B cell (primary cell): ENCODE measurements around the gene ZMIZ1. TPM values are rescaled to one million over a fixed set of nuclear protein-coding genes. Genes with fewer than 3 reads are reported as not detected.

Source experiments
- ATAC-seq: fragments of 200-7000 bp; cut with Tn5 transposase; one replicate; pipeline ENCODE4 v1.10.0; 2021; ENCODE audit warnings: low read depth, mild to moderate bottlenecking, moderate number of reproducible peaks, moderate library complexity
- CTCF ChIA-PET: fragments of 350-600 bp; sonication (Branson Sonifier 250); formaldehyde crosslinking; loops from one replicate; lab custom pipeline; 2021; ENCODE audit warnings: antibody characterized with exemption, inconsistent platforms; lab: Charles Lee
- POLR2A ChIA-PET: fragments of 350-600 bp; sonication (Branson Sonifier 250); formaldehyde crosslinking; loops from one replicate; lab custom pipeline; 2021; ENCODE audit warnings: antibody characterized with exemption; lab: Charles Lee
- DNase-seq: peaks from one replicate; pipeline ENCODE4 v3.0.0; 2013
- H2AFZ ChIP-seq: 2 replicates; pipeline ENCODE4 v1.6.1; 2012; ENCODE audit warnings: mild to moderate bottlenecking, low read depth, low read length; ENCODE audit not compliant: insufficient read depth, poor library complexity, severe bottlenecking
- H3K27ac ChIP-seq, 2 donors: 1 replicate in 1 of 2; 2 replicates in 1 of 2; pipeline ENCODE4 v1.5.1; 2012 to 2013; ENCODE audit warnings: low read length in 2 of 2, mild to moderate bottlenecking in 2 of 2, moderate library complexity in 1 of 2
- H3K27me3 ChIP-seq, 4 experiments: fragments of 200-600 bp in 1 of 4; sonication (generic) in 1 of 4; replicated peaks in 1 of 4; 1 replicate in 2 of 4; 2 replicates in 2 of 4; pipeline versions ENCODE4 v1.6.1 to v1.7.0; 2013 to 2016; ENCODE audit warnings: low read length in 3 of 4, mild to moderate bottlenecking in 2 of 4, mixed read lengths in 1 of 4, moderate library complexity in 1 of 4; ENCODE audit not compliant: insufficient read depth in 4 of 4, control insufficient read depth in 3 of 4; ENCODE audit errors: control extremely low read depth in 1 of 4
- H3K36me3 ChIP-seq, 2 experiments: replicated peaks in 1 of 2; 1 replicate in 1 of 2; 2 replicates in 1 of 2; pipeline versions ENCODE4 v1.6.1 to v1.7.1; 2013; ENCODE audit warnings: low read length in 1 of 2; ENCODE audit not compliant: insufficient read depth in 2 of 2, control insufficient read depth in 1 of 2; ENCODE audit errors: control extremely low read depth in 1 of 2, extremely low read depth in 1 of 2
- H3K4me1 ChIP-seq, 2 donors: fragments of 200-600 bp in 1 of 2; sonication (generic) in 1 of 2; 1 replicate in 1 of 2; 2 replicates in 1 of 2; pipeline versions ENCODE4 v1.5.1 to v1.6.1; 2013 to 2017; ENCODE audit warnings: low read length in 2 of 2; ENCODE audit not compliant: control insufficient read depth in 2 of 2, insufficient read depth in 2 of 2
- H3K4me2 ChIP-seq: replicated peaks from 2 replicates; pipeline ENCODE3; 2012; ENCODE audit warnings: mild to moderate bottlenecking, low read depth, low read length; ENCODE audit not compliant: poor library complexity, severe bottlenecking
- H3K4me3 ChIP-seq, 5 experiments: fragments of 200-600 bp in 1 of 5; sonication (generic) in 1 of 5; 1 replicate in 3 of 5; 2 replicates in 2 of 5; pipeline versions ENCODE4 v1.5.1 to v1.7.0; 2011 to 2016; ENCODE audit warnings: low read length in 4 of 5, mild to moderate bottlenecking in 4 of 5, low read depth in 2 of 5, control low read depth in 1 of 5, moderate library complexity in 1 of 5; ENCODE audit not compliant: insufficient read depth in 1 of 5; ENCODE audit errors: control extremely low read depth in 1 of 5, extremely low read depth in 1 of 5
- H3K79me2 ChIP-seq: fragments of 200-600 bp; sonication (generic); one replicate; pipeline ENCODE4 v1.6.0; 2016; ENCODE audit warnings: low read length; ENCODE audit not compliant: control insufficient read depth, insufficient read depth
- H3K9ac ChIP-seq: fragments of 200-600 bp; sonication (generic); 2 replicates; pipeline ENCODE4 v1.6.1; 2017; ENCODE audit warnings: mild to moderate bottlenecking, low read length, moderate library complexity
- H3K9me3 ChIP-seq, 3 donors: one replicate each; pipeline versions ENCODE4 v1.6.1 to v1.7.1; 2013; ENCODE audit warnings: low read length in 2 of 3; ENCODE audit not compliant: control insufficient read depth in 2 of 3, insufficient read depth in 1 of 3; ENCODE audit errors: control extremely low read depth in 1 of 3
- H4K20me1 ChIP-seq: 2 replicates; pipeline ENCODE4 v1.6.0; 2012; ENCODE audit warnings: mild to moderate bottlenecking, low read length; ENCODE audit not compliant: insufficient read depth, control insufficient read depth, poor library complexity, severe bottlenecking
- H3K27ac Mint-ChIP-seq: one replicate; pipeline ENCODE4 v1.8.0; 2021; ENCODE audit warnings: mixed read lengths
- H3K27me3 Mint-ChIP-seq: one replicate; pipeline ENCODE4 v1.8.0; 2021; ENCODE audit warnings: mixed read lengths
- H3K4me1 Mint-ChIP-seq: one replicate; pipeline ENCODE4 v1.8.0; 2021; ENCODE audit warnings: mixed read lengths
- H3K4me3 Mint-ChIP-seq: one replicate; pipeline ENCODE4 v1.8.0; 2021; ENCODE audit warnings: mixed read lengths
- H3K9me3 Mint-ChIP-seq: one replicate; pipeline ENCODE4 v1.8.0; 2022; ENCODE audit warnings: mixed read lengths; ENCODE audit not compliant: insufficient read depth
- EZH2 ChIP-seq: IDR thresholded peaks from 2 replicates; pipeline ENCODE4 v1.6.1; 2012; ENCODE audit warnings: borderline replicate concordance, low read depth, mild to moderate bottlenecking, moderate library complexity, low read length; ENCODE audit not compliant: insufficient read depth, poor library complexity, severe bottlenecking
- WGBS: methylation state at CpG from one replicate; pipeline ENCODE4 v1.1.5; 2013; ENCODE audit warnings: missing lambda C conversion rate; ENCODE audit not compliant: insufficient coverage; 5-methylcytosine and 5-hydroxymethylcytosine counted together
- intact Hi-C: fragments of 100-400 bp; cut with micrococcal nuclease; formaldehyde crosslinking; loops from one replicate; pipeline ENCODE4 v1.10.0; 2022
- polyA plus RNA-seq: library from polyadenylated mRNA; depleted of rRNA; stranded (reverse); fragments of >200 nt; gene quantifications from 2 replicates; pipeline ENCODE4 v1.2.3, GENCODE V29; 2012
- total RNA-seq, 2 donors: library from RNA; stranded (reverse); fragments of 120-200 nt in 1 of 2; gene quantifications; 1 replicate in 1 of 2; 2 replicates in 1 of 2; pipeline versions ENCODE4 v1.2.3 to v1.2.4, GENCODE V29; 2013 to 2022
- TF ChIP-seq, protein P1 (sequence below): fragments of 200-600 bp; IDR thresholded peaks from one replicate; pipeline ENCODE4 v1.8.0; 2022; ENCODE audit warnings: antibody characterized with exemption, mild to moderate bottlenecking

ZMIZ1 gene
- total and polyA plus RNA-seq, 2 donors (not counting 1 experiment from before 2014, with no cell fraction given): 14.3 to 64.9 TPM

DNA sequence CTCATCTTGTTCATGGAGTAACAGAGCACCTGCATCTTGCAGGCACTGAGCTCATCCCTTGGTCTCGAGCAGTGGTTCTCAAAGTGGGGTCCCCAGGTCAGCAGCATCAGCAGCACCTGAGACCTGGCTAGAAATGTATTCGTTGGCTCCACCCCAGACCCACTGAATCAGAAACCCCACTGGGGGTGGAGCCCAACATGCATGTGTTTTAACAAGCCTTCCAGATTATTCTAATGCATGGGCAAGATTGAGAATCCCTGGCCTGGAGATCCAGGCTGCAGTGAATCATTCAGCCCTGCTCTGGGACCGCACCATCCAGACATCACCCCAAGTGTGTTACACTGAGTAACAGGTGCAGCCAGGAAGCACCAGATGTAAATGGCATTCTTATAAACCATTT, 193.4 kb downstream of the ZMIZ1 start:
- Histone ChIP-seq H2AFZ (no peak overlapping the region), H3K36me3 (peaks cover 0 to 3% of the 10 kb centered on the region in 2 experiments), H3K79me2 (peaks cover 87% of the 10 kb centered on the region), H3K9ac (no peak overlapping the region), H3K4me2 (peak overlapping the region; percentile 4), H3K27me3 (no peaks in the 10 kb centered on the region), H3K27ac (no peak overlapping the region), H3K4me3 (no peak overlapping the region), H4K20me1 (no peaks in the 10 kb centered on the region), H3K4me1 (peaks cover 36 to 72% of the 10 kb centered on the region in 2 donors), H3K9me3 (no peaks in the 10 kb centered on the region)
- DNase-seq (no peak), ATAC-seq (no peak)
- POLR2A ChIA-PET: no interaction called here
- CTCF ChIA-PET: interaction anchor here (1.6 kb wide), 1 partner anchor 11 kb away, joined by 3 read pairs; no protein-coding TSS in a partner anchor
- intact Hi-C loops: no loop called here
- peak overlapping the region; percentile 26 for H3K27ac Mint-ChIP-seq
- 78% methylated on average over 3 of the region's 3 CpGs for WGBS
- H3K9me3 Mint-ChIP-seq: no peaks in the 10 kb centered on the region
- H3K4me1 Mint-ChIP-seq: peaks cover 85% of the 10 kb centered on the region
- no peaks in the 10 kb centered on the region for H3K27me3 Mint-ChIP-seq
- TF ChIP-seq EZH2: no peak
- TF ChIP-seq, protein P1, sequence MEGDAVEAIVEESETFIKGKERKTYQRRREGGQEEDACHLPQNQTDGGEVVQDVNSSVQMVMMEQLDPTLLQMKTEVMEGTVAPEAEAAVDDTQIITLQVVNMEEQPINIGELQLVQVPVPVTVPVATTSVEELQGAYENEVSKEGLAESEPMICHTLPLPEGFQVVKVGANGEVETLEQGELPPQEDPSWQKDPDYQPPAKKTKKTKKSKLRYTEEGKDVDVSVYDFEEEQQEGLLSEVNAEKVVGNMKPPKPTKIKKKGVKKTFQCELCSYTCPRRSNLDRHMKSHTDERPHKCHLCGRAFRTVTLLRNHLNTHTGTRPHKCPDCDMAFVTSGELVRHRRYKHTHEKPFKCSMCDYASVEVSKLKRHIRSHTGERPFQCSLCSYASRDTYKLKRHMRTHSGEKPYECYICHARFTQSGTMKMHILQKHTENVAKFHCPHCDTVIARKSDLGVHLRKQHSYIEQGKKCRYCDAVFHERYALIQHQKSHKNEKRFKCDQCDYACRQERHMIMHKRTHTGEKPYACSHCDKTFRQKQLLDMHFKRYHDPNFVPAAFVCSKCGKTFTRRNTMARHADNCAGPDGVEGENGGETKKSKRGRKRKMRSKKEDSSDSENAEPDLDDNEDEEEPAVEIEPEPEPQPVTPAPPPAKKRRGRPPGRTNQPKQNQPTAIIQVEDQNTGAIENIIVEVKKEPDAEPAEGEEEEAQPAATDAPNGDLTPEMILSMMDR: no peak
- peak overlapping the region; percentile 47 for H3K4me3 Mint-ChIP-seq

DNA sequence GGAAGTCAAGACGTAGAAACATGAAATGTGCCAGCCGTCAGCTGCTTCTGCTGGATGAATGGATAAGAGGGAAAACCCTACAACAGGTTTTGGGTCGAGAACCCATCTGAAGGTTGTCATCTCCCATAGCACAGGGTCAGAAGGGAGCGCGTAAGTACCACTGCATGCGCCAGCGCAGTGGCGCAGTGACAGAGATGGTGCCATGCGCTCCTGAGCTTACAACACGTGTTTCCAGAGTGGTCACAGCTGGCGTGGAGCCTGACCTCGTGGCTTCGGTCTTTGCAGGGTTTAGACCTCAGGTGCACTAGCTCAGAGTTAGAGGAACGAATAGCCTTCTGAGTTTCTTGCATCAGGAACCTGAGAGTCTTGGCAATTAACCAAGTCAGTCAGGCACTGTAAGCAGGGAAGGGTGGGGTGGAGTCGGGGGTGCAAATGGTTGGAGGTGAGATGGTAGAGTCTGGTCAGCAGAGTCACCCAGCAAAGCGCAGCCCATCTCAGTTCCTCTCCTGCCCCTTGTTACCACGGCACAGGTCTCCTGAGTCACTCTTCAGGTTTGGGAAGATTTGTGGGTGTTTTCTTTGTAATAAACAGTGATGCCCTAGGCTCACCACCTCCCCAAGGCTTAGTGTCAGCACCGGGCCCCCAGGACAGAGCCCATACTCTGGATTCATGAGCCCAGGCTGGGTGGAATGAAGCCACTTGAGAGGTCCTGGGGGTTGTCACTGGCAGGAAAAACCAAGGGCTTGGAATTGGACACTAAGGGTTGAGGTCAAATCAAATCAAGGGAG, 194.4 kb downstream of the ZMIZ1 start:
- H3K4me1 ChIP-seq: peaks cover 45 to 82% of the 10 kb centered on the region in 2 donors

More for the DNA sequence above, 194.4 kb downstream of the ZMIZ1 start:
- no peaks in the 10 kb centered on the region for H3K27me3 Mint-ChIP-seq
- Histone ChIP-seq H3K9me3 (no peaks in the 10 kb centered on the region), H3K4me3 (no peak overlapping the region), H2AFZ (no peak overlapping the region), H3K4me2 (peak overlapping the region; percentile 16), H3K36me3 (no peaks in the 10 kb centered on the region), H3K27ac (no peak overlapping the region), H4K20me1 (no peaks in the 10 kb centered on the region), H3K9ac (no peak overlapping the region), H3K79me2 (peaks cover 87% of the 10 kb centered on the region), H3K27me3 (no peaks in the 10 kb centered on the region)
- no peak for DNase-seq
- peak overlapping the region; percentile 16 for H3K4me3 Mint-ChIP-seq
- WGBS: 85% methylated on average over 15 of the region's 18 CpGs
- ChIA-PET POLR2A (no interaction called here), CTCF (interaction anchor here (1.6 kb wide), 1 partner anchor 10 kb away, joined by 3 read pairs; no protein-coding TSS in a partner anchor)
- H3K4me1 Mint-ChIP-seq: peaks cover 90% of the 10 kb centered on the region
- intact Hi-C loops: no loop called here
- TF ChIP-seq EZH2: no peak
- TF ChIP-seq, protein P1: no peak
- no peak for ATAC-seq
- H3K27ac Mint-ChIP-seq: peak overlapping the region; percentile 76
- no peaks in the 10 kb centered on the region for H3K9me3 Mint-ChIP-seq
